WI38 (cell line): ENCODE results near the gene ZNF71.

Source experiments
- H3K4me3 ChIP-seq: 2 replicates; pipeline ENCODE4 v1.5.1; 2011; ENCODE audit warnings: low read depth, mild to moderate bottlenecking, control low read depth, low read length
- TF ChIP-seq, protein P1 (sequence below): IDR thresholded peaks from 2 replicates; pipeline ENCODE4 v1.5.1; 2012; ENCODE audit warnings: low read depth, mild to moderate bottlenecking, control low read depth, low read length

The ZNF71 gene

DNA sequence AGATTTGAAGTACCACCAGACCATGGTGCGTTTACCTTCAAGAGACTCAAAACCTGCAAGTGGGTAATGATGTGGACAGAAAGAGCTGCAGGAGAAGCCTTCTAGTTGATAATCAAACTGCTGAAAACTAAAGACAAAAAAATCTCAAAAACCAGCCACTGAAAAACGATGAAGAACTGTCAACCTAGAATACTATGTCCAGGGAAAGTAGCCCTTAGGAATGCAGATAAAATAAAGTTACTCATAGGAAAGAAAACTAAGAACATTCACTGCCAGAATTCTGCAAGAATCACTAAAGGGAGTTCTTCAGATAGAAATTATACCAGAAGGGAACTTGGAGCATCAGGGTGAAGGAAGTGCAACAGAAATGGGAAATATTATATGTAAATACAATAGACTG, 22.5 kb upstream of the ZNF71 start:
- no peak overlapping the region for H3K4me3 ChIP-seq
- TF ChIP-seq, protein P1, sequence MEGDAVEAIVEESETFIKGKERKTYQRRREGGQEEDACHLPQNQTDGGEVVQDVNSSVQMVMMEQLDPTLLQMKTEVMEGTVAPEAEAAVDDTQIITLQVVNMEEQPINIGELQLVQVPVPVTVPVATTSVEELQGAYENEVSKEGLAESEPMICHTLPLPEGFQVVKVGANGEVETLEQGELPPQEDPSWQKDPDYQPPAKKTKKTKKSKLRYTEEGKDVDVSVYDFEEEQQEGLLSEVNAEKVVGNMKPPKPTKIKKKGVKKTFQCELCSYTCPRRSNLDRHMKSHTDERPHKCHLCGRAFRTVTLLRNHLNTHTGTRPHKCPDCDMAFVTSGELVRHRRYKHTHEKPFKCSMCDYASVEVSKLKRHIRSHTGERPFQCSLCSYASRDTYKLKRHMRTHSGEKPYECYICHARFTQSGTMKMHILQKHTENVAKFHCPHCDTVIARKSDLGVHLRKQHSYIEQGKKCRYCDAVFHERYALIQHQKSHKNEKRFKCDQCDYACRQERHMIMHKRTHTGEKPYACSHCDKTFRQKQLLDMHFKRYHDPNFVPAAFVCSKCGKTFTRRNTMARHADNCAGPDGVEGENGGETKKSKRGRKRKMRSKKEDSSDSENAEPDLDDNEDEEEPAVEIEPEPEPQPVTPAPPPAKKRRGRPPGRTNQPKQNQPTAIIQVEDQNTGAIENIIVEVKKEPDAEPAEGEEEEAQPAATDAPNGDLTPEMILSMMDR: no peak

GRCh38 chr19:56573914-56574313, 21.2 kb upstream of the ZNF71 start:
- TF ChIP-seq, protein P1: no peak
- H3K4me3 ChIP-seq: no peak overlapping the region

- TF ChIP-seq, protein P1: no peak
- no peak overlapping the region for H3K4me3 ChIP-seq
Observed at GRCh38 chr19:56577719-56578602, 17.1 kb upstream of the ZNF71 start.

- TF ChIP-seq, protein P1: no peak
- H3K4me3 ChIP-seq: peak overlapping the region; percentile 81
Observed at GRCh38 chr19:56594446-56594782, 688 bp upstream of the ZNF71 start.

DNA sequence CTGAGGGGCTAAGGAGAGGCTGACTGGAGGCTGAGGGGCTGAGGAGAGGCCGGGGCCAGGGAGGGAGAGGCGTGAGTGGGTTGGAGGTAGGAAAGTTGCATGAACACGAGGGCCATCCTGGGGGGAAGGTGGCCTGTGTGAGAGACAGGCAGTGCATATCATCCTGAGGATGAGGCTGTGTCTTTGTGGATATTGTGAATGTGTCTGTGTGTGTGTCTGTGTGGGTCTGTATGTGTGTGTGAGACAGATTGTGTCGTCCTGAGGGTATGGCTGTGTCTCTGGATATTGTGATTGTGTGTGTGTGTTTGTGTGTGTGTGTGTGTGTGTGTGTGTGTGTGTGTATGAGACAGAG, 422 bp downstream of the ZNF71 start:
- TF ChIP-seq, protein P1: no peak
- peak overlapping the region; percentile 81 for H3K4me3 ChIP-seq

GRCh38 chr19:56596676-56597075, 1.6 kb downstream of the ZNF71 start:
- TF ChIP-seq, protein P1: no peak
- H3K4me3 ChIP-seq: no peak overlapping the region

DNA sequence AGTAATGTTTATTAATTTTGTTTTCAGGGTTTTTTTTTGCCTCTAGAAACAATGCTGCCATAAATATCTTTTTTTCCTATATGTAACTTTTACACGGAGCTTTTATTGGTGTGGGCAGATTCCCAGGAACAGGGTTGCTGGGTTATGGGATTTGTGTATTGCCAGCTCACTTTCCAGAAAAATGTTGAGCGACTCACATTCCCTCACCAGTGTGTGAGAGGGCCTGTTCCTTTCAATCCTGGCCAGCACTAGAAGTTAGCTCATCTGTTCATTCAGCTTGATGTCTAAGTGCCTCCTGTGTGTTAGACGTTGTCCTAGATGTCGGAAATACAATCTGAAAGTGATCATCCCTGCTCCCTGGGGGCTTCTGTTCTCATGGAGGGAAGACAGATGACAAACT, 2.6 kb downstream of the ZNF71 start:
- TF ChIP-seq, protein P1: no peak
- no peak overlapping the region for H3K4me3 ChIP-seq
